Measurements from ENCODE around the gene H3-3A.

The H3-3A gene

DNA sequence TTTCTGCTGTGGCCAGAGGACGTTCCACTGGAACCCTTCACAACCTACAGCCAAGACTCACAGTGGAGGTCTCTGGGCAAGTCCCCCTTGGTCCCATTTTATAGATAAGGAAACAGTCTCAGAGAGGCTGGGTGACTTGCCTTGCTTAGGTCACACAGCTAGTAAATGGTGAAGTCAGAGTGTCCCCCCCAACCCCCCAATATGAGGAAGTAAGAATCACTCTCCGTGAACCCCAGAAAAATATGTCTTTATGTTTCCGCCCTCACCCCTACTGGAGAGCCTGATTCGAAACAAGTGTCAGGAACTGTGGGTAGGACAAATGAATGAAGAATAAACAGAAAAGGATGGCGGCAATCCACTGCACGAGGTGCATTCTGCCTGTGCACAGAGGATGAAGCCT lies 56.7 kb downstream of the H3-3A start:
- Histone ChIP-seq H3K27ac (no peak overlapping the region), H3K36me3 (replicated peaks) (no peaks in the 10 kb centered on the region), H3K4me3 (ENCODE audit: low read depth, low read length) (no peak overlapping the region), H3K27me3 (replicated peaks) (no peaks in the 10 kb centered on the region)
- in situ Hi-C loops (cut with HindIII; ENCODE audit: low pct_ligation_motif_present, low sequenced_read_pairs) = no loop called here
- DNase-seq = no peak
- no peak for TF ChIP-seq CTCF (IDR thresholded peaks at IDR 0.05; ENCODE audit: low read depth, low read length, missing control alignments)

DNA sequence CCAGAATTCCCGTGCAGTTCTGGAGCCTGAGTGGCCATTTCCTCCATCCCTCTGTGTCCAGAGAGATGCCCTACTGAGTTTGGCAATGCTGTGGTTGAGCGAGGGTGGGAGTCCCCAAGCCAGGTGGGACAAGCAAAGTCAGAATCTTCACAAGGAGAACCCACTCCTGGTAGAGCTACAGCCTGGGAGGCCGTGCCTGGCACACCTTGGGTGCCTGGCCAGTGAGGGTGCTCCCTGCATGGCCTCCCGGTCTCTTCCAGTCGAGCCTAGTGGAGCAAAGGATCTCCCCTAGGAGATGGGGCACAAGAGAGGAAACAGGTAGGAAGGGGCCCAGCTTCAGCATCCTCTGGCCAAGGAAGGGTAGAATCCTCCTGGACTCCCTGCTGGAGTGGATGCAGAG lies 57.9 kb downstream of the H3-3A start:
- DNase-seq = no peak
- H3K36me3 ChIP-seq (replicated peaks) = no peaks in the 10 kb centered on the region
- H3K27me3 ChIP-seq (replicated peaks) = no peaks in the 10 kb centered on the region
- H3K27ac ChIP-seq = no peak overlapping the region
- TF ChIP-seq CTCF (IDR thresholded peaks at IDR 0.05; ENCODE audit: low read depth, low read length, missing control alignments) = no peak
- in situ Hi-C loops (cut with HindIII; ENCODE audit: low pct_ligation_motif_present, low sequenced_read_pairs) = no loop called here
- H3K4me3 ChIP-seq (ENCODE audit: low read depth, low read length) = no peak overlapping the region

GRCh38 chr1:226121049-226121586 lies 58.6 kb downstream of the H3-3A start:
- Histone ChIP-seq H3K4me3 (ENCODE audit: low read depth, low read length) (peak overlapping the region; percentile 32), H3K27me3 (replicated peaks) (no peaks in the 10 kb centered on the region), H3K36me3 (replicated peaks) (no peaks in the 10 kb centered on the region), H3K27ac (no peak overlapping the region)
- no peak for DNase-seq
- in situ Hi-C loops (cut with HindIII; ENCODE audit: low pct_ligation_motif_present, low sequenced_read_pairs) = no loop called here
- no peak for TF ChIP-seq CTCF (IDR thresholded peaks at IDR 0.05; ENCODE audit: low read depth, low read length, missing control alignments)
